Measurements from ENCODE around the gene MLLT10. TPM values are rescaled to one million over a fixed set of nuclear protein-coding genes. Genes with fewer than 3 reads are reported as not detected.
A peak's percentile ranks its signal among the peaks of the same experiment; 100 is the strongest.

The MLLT10 gene
- total RNA-seq, 1 experiment from 2014 or later, result 58.4 TPM

DNA sequence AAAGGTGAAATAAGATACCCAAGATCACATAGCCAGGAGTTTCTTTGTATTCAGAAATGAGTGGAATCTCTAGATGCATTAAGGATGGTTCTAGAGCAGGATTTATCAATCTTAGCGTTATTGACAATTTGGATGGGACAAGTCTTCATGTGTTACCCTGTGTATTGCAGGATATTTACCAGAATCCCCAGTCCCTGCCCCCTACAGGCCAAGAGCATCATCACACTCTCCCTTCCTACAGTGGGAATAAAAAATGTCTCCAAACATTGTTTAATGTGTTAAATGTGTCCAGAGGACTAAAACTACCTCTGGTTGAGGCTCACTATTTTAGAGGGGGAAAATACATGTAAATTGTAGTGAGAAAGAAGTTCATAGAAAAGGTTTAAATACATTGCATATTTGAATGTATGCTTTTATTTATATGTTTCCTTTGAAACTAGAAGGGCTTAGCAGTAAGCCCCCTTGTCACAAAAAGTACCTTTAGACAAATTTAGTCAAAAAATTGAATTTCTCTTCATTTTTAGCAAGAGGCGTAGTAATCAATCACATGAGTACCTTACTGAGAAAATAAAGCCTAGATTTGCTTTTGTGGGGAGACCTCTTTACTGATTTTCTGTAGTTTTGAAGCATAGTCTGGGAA is 141.2 kb downstream of the MLLT10 start:
- no TSS peak for BruUV-seq (replicated peaks)
- Histone ChIP-seq H3K36me3 (ENCODE audit: insufficient read depth, low read length, poor library complexity, severe bottlenecking) (peaks cover 9% of the 10 kb centered on the region), H3K27ac (ENCODE audit: low read depth, low read length, poor library complexity, severe bottlenecking) (no peak overlapping the region), H3K4me1 (ENCODE audit: insufficient read depth, low read length, poor library complexity, severe bottlenecking) (no peaks in the 10 kb centered on the region), H3K4me3 (ENCODE audit: low read depth, low read length, poor library complexity, severe bottlenecking) (no peak overlapping the region), H3K27me3 (replicated peaks; ENCODE audit: insufficient read depth, low read depth, low read length, poor library complexity) (no peaks in the 10 kb centered on the region), H3K9me3 (ENCODE audit: low read depth, low read length, poor library complexity, severe bottlenecking) (no peaks in the 10 kb centered on the region)
- POLR2A ChIA-PET (ENCODE audit: low non-redundant PET), result no interaction called here
- TF ChIP-seq EZH2 (IDR thresholded peaks at IDR 0.05; ENCODE audit: borderline replicate concordance, low read depth, low read length, poor library complexity, severe bottlenecking), result no peak
- TF ChIP-seq, protein P1, sequence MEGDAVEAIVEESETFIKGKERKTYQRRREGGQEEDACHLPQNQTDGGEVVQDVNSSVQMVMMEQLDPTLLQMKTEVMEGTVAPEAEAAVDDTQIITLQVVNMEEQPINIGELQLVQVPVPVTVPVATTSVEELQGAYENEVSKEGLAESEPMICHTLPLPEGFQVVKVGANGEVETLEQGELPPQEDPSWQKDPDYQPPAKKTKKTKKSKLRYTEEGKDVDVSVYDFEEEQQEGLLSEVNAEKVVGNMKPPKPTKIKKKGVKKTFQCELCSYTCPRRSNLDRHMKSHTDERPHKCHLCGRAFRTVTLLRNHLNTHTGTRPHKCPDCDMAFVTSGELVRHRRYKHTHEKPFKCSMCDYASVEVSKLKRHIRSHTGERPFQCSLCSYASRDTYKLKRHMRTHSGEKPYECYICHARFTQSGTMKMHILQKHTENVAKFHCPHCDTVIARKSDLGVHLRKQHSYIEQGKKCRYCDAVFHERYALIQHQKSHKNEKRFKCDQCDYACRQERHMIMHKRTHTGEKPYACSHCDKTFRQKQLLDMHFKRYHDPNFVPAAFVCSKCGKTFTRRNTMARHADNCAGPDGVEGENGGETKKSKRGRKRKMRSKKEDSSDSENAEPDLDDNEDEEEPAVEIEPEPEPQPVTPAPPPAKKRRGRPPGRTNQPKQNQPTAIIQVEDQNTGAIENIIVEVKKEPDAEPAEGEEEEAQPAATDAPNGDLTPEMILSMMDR (conservative IDR thresholded peaks at IDR 0.05; ENCODE audit: low read depth, low read length), result peak; percentile 92
- peak; percentile 73 for DNase-seq (ENCODE audit: low spot score)
- intact Hi-C loops (cut with micrococcal nuclease; ENCODE audit: unreplicated experiment), result no loop called here
- CTCF ChIA-PET, result no interaction called here

GRCh38 chr10:21677551-21677950 is 143.5 kb downstream of the MLLT10 start:
- peaks cover 9% of the 10 kb centered on the region for H3K36me3 ChIP-seq (ENCODE audit: insufficient read depth, low read length, poor library complexity, severe bottlenecking)
- no peaks in the 10 kb centered on the region for H3K4me1 ChIP-seq (ENCODE audit: insufficient read depth, low read length, poor library complexity, severe bottlenecking)
- H3K9me3 ChIP-seq (ENCODE audit: low read depth, low read length, poor library complexity, severe bottlenecking), result no peaks in the 10 kb centered on the region
- no peak for TF ChIP-seq EZH2 (IDR thresholded peaks at IDR 0.05; ENCODE audit: borderline replicate concordance, low read depth, low read length, poor library complexity, severe bottlenecking)
- TF ChIP-seq, protein P1 (conservative IDR thresholded peaks at IDR 0.05; ENCODE audit: low read depth, low read length), result no peak
- no peak for DNase-seq (ENCODE audit: low spot score)
- intact Hi-C loops (cut with micrococcal nuclease; ENCODE audit: unreplicated experiment), result no loop called here
- H3K27ac ChIP-seq (ENCODE audit: low read depth, low read length, poor library complexity, severe bottlenecking), result no peak overlapping the region
- BruUV-seq (replicated peaks), result no TSS peak
- CTCF ChIA-PET, result no interaction called here
- H3K4me3 ChIP-seq (ENCODE audit: low read depth, low read length, poor library complexity, severe bottlenecking), result no peak overlapping the region
- POLR2A ChIA-PET (ENCODE audit: low non-redundant PET), result interaction anchor here (0.7 kb wide), 1 partner anchor 40 kb away, joined by 4 read pairs; no protein-coding TSS in a partner anchor
- no peaks in the 10 kb centered on the region for H3K27me3 ChIP-seq (replicated peaks; ENCODE audit: insufficient read depth, low read depth, low read length, poor library complexity)

GRCh38 chr10:21681156-21681555 is 147.1 kb downstream of the MLLT10 start:
- DNase-seq (ENCODE audit: low spot score), result no peak
- no peaks in the 10 kb centered on the region for H3K36me3 ChIP-seq (ENCODE audit: insufficient read depth, low read length, poor library complexity, severe bottlenecking)
- intact Hi-C loops (cut with micrococcal nuclease; ENCODE audit: unreplicated experiment), result no loop called here
- BruUV-seq (replicated peaks), result no TSS peak
- H3K9me3 ChIP-seq (ENCODE audit: low read depth, low read length, poor library complexity, severe bottlenecking), result no peaks in the 10 kb centered on the region
- CTCF ChIA-PET, result no interaction called here
- POLR2A ChIA-PET (ENCODE audit: low non-redundant PET), result no interaction called here
- no peaks in the 10 kb centered on the region for H3K4me1 ChIP-seq (ENCODE audit: insufficient read depth, low read length, poor library complexity, severe bottlenecking)
- no peaks in the 10 kb centered on the region for H3K27me3 ChIP-seq (replicated peaks; ENCODE audit: insufficient read depth, low read depth, low read length, poor library complexity)
- no peak overlapping the region for H3K27ac ChIP-seq (ENCODE audit: low read depth, low read length, poor library complexity, severe bottlenecking)
- no peak overlapping the region for H3K4me3 ChIP-seq (ENCODE audit: low read depth, low read length, poor library complexity, severe bottlenecking)
- TF ChIP-seq EZH2 (IDR thresholded peaks at IDR 0.05; ENCODE audit: borderline replicate concordance, low read depth, low read length, poor library complexity, severe bottlenecking), result no peak
- TF ChIP-seq, protein P1 (conservative IDR thresholded peaks at IDR 0.05; ENCODE audit: low read depth, low read length), result no peak
